Left colon (tissue), 2 donors: ENCODE results near the gene TUT4. TPM values are rescaled to one million over a fixed set of nuclear protein-coding genes. Genes with fewer than 3 reads are reported as not detected.

Source experiments
- ATAC-seq: fragments of 200-7000 bp; cut with Tn5 transposase; one replicate; pipeline ENCODE4 v1.9.1; 2020; ENCODE audit warnings: mild to moderate bottlenecking, moderate library complexity
- DNase-seq, 2 donors: peaks; one replicate each; pipeline ENCODE4 v3.0.0-alpha.2; 2020
- intact Hi-C, 2 donors: fragments of 100-400 bp; cut with DNase I in 1 of 2; cut with micrococcal nuclease in 1 of 2; formaldehyde crosslinking; loops; one replicate each; pipeline versions ENCODE4 v1.11.2 to v1.14.0; 2022; cut with DNase I, micrococcal nuclease
- total RNA-seq, 2 donors: library from RNA; stranded (reverse); fragmentation: NEBNext Ultra II Directional; extraction: Animal tissue kit (Norgen Biotek cat#: 25700); gene quantifications; one replicate each; pipeline ENCODE4 v1.2.1, GENCODE V29; 2021
- donor health status: DM: no; HTN: no; CAD: no.
- donor health status: DM: yes; HTN: yes; CAD: no.

TUT4 gene
- total RNA-seq, 2 donors from 2014 or later = 22.3 to 24.5 TPM

DNA sequence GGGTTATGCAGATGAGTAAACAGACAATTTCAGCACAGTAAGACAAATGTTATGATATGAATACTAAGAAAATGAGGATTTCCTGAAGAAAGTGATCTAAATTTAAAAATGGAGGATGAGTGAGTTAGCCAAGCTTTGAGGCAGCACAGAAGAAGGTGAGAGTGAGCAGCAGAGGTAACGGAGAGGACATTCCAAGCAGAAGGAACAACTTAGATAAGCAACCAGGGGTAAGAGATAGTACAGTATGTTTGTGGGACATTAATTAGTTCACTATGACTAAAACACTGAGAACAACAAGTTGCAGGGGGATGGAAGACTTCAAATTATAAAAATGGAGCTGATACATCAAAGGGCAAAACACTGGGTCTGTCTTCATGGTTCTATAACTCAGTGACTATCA is 125.7 kb downstream of the TUT4 start:
- ATAC-seq (no peak), DNase-seq (no peak)
- intact Hi-C loops = no loop called here

- DNase-seq (no peak), ATAC-seq (no peak)
- intact Hi-C loops = no loop called here
These were observed 126.5 kb downstream of the TUT4 start for GRCh38 chr1:52426371-52426770.

DNA sequence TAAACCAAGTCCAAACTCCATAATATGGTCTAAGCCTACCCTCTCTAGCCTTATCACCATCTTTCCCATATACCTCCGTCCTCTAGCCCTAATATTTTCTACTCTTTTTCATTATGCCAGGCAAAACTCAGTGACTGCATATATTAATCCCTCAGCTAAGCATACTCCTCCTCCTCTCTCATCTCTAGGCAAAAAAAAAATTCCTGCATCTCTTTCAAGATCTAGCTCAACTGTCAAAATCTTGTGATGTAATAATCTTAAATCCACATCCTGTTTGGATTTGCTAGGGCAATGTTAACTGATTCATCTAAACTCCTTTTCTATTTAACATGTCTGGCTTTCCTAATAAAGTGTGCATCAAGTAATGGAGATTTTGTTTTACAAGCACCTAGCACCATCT is 128.1 kb downstream of the TUT4 start:
- DNase-seq (no peak), ATAC-seq (no peak)
- intact Hi-C loops = no loop called here

GRCh38 chr1:52424231-52424636 is 128.7 kb downstream of the TUT4 start:
- intact Hi-C loops = no loop called here
- ATAC-seq = no peak
- no peak for DNase-seq

DNA sequence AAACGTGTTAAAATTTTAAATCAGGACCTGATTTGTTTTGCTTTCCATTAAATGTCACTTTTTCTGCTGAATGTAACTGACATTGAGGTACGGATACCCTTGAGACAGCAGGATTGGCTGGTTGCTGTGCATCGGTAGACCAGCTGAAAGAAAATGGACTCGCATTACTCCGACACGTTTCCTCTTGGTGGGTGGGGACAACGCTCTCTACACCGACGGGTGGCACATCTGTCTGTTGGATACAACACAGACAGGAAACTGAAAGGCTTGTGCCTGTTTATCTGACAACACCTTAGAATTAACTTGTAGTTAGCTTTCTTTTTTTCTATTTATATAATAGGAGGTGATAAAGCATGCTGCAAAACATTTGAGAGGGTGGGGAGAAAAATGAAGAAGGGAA is 129.1 kb downstream of the TUT4 start:
- intact Hi-C loops = no loop called here
- no peak for DNase-seq
- no peak for ATAC-seq

GRCh38 chr1:52423055-52423454 is 129.8 kb downstream of the TUT4 start:
- DNase-seq = no peak
- ATAC-seq = no peak
- intact Hi-C loops = no loop called here

GRCh38 chr1:52420713-52421112 is 132.2 kb downstream of the TUT4 start:
- ATAC-seq (peak; percentile 81), DNase-seq (no peak)
- intact Hi-C loops = no loop called here

GRCh38 chr1:52416811-52417210 is 136.1 kb downstream of the TUT4 start:
- no peak for DNase-seq
- intact Hi-C loops = no loop called here
- ATAC-seq = no peak

DNA sequence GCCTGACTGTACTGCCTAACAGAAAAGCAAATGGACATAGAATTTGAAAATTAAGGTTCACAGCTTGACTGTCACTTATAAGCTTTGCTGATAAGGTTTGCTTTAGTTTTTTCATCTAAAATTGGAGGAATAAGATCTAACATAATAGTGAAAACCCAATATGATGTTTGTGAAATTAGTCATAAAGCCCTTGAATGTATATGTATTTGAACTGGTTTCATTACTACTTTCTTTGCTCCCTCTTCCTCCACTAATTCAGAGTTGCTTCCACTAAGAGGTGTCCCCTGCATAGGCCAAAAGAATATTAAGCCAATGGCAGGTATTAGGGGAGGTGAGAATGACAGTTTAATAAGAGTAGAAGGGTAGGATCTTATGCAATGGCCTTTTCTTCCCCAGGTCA is 137.9 kb downstream of the TUT4 start:
- no peak for DNase-seq
- no peak for ATAC-seq
- intact Hi-C loops = no loop called here

DNA sequence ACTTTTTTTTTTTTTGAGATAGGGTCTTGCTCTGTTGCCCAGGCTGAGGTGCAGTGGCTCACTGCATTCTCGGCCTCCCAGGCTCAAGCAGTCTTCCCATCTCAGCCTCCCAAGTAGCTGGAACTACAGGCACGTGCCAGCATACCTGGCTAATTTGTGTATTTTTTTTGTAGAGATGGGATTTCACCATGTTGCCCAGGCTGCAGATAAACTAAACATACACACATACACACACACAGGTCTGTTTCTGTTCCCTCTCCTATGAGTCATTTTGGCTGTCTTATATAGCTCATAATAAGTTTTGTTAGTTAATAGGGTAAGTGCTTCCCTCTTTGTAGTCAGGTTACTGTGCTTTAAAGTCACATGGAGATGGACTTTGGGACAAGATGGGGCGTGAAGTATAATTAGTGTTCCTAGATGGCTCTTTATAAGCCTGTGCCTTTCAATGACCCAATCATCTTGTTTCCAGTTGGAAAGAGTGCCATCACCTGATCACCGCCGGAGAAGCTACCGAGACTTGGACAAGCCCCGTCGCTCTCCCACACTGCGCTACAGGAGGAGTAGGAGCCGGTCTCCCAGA is 139.4 kb downstream of the TUT4 start:
- DNase-seq = peak; percentile 69 to 75
- ATAC-seq = peak; percentile 95
- intact Hi-C loops = no loop called here

DNA sequence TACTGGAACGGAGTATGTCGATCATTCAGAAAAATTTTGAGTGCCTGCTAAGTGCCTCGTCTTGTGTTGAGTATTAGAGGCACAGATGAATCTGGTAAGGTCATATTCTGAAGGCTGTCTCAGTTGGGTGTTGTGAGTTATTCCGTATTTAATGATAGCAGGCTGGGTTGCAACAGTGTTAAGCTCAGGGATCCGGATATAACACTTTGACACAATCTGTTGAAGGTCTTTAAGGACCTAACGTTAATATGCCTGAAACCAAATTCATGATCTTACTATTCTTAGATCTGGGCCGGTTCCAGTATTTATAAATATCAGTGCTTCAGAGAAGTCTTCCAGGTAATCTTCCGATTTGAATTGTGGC is 147.9 kb downstream of the TUT4 start:
- ATAC-seq = peak; percentile 0
- intact Hi-C loops = no loop called here
- DNase-seq = no peak

GRCh38 chr1:52404116-52404974 is 148.5 kb downstream of the TUT4 start, which contains the start of the genes ORC1 and PRPF38A:
Gene ORC1, minus strand, starts transcription at chr1:52404423. Its CDS starts 2,200 bp downstream, at chr1:52402223.
Gene PRPF38A, plus strand, starts transcription at chr1:52404602. Its CDS starts 148 bp downstream, at chr1:52404750.
- DNase-seq (peak; percentile 98 to 100), ATAC-seq (peak; percentile 93)
- intact Hi-C loops = no loop called here

GRCh38 chr1:52403566-52404115 is 149.3 kb downstream of the TUT4 start:
- DNase-seq (peak in 1 of 2 donors; percentile 56), ATAC-seq (peak; percentile 65)
- intact Hi-C loops = no loop called here

- DNase-seq = no peak
- peak; percentile 67 for ATAC-seq
- intact Hi-C loops = no loop called here
These were observed 150.0 kb downstream of the TUT4 start for GRCh38 chr1:52402860-52403240.

DNA sequence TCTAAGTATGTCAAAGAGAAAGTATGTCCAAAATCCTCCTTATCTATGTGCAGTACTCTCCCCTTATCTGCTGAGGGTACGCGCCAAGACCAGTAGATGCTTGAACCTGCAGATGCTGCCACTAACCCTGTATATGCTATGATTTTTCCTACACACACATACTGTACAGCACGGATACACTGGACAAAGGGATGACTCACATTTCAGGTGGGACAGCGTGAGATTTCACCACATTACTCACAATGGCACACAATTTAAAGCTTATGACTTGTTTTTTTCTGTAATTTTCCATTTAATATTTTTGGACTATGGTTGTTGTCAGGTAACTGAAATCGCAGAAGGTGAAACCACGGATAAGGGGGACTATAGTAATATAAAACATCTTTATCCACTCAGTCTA is 152.8 kb downstream of the TUT4 start:
- DNase-seq (no peak), ATAC-seq (no peak)
- intact Hi-C loops = no loop called here

DNA sequence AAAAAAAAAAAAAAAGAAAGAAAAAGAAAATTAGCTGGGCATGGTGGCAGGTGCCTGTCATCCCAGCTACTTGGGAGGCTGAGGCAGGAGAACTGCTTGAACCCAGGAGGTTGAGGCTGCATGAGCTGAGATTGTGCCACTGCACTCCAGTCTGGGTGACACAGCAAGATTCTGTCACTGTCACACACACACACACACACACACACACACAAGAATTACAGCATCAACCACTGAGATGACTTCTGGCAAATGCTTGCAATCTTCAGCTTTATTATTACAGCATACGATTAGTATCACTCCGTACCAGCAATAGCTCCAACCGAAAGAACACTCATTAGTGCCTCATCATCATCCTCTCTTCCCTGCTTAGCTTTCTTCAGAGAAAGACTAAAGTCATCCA is 153.3 kb downstream of the TUT4 start:
- DNase-seq (no peak), ATAC-seq (no peak)
- intact Hi-C loops = no loop called here

DNA sequence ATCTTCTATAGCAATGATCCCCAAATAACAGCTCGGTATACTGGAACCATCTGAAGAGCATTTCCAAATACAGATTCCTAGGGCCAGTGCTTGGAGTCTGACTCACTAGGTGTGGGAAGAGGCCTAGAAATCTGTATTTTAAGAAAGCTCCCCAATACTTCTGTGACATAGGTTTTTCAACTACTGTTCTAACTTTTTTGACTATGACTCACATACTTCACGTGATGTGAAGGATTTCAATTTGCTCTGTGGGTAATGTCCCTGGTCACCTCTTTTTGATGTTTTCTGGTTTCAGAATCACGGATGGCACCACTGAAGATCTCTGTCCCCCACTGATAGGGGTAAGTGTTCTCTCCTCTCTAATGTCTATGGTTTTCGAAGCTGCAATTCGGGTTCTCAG is 159.7 kb downstream of the TUT4 start:
- no peak for ATAC-seq
- intact Hi-C loops = no loop called here
- no peak for DNase-seq

DNA sequence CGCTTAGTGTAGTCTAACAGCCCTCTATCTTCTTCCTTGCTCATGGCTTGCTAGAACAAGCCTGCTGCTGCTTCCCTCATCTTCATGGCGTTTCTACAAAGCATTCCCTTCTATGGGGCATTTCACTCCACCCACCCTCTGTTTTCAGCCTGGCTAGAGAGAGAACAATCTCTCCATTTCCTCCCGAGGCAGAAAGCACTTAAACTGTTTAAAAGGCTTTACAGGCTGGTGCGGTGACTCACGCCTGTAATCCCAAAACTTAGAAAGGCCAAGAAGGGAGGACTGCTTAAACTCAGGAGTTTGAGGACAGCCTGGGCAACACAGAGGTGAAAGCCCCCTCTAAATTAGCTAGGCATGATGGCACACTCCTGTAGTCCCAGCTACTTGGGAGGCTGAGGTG is 166.4 kb downstream of the TUT4 start:
- intact Hi-C loops = no loop called here
- no peak for DNase-seq
- no peak for ATAC-seq

GRCh38 chr1:52385376-52385775 is 167.5 kb downstream of the TUT4 start:
- ATAC-seq = no peak
- intact Hi-C loops = no loop called here
- no peak for DNase-seq
